GM18907 (cell line): ENCODE data around the gene PTGFRN.

Experiments
- ATAC-seq: cut with Tn5 transposase; IDR thresholded peaks from one replicate; pipeline ENCODE4 v1.9.1; 2021; ENCODE audit warnings: mild to moderate bottlenecking, moderate library complexity; ENCODE audit not compliant: unreplicated experiment

Gene PTGFRN

GRCh38 chr1:116940814-116941599 lies 31.3 kb downstream of the PTGFRN start:
- no peak for ATAC-seq

GRCh38 chr1:116941670-116942069 lies 32.0 kb downstream of the PTGFRN start:
- ATAC-seq: no peak

- no peak for ATAC-seq
Observed at GRCh38 chr1:116942344-116942743, 32.6 kb downstream of the PTGFRN start.

DNA sequence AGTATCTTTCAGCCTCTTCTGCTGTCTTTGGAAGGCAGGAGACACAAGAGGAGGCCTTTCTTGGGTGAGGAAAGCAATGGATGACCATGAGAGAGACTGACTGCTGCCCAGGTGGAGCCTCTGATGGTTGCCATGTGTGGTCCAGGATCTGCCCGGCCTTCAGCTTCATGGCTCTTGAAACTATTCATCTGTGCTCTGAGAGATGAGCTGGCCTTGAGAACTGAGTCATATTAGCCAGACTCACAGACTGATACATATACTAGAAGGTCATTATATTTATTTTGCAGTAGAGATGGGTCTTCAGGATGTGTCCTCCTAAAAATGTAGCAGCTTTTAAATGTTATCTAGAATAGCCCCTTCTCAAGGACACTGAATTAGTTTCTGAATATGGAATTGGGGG lies 33.7 kb downstream of the PTGFRN start:
- no peak for ATAC-seq

DNA sequence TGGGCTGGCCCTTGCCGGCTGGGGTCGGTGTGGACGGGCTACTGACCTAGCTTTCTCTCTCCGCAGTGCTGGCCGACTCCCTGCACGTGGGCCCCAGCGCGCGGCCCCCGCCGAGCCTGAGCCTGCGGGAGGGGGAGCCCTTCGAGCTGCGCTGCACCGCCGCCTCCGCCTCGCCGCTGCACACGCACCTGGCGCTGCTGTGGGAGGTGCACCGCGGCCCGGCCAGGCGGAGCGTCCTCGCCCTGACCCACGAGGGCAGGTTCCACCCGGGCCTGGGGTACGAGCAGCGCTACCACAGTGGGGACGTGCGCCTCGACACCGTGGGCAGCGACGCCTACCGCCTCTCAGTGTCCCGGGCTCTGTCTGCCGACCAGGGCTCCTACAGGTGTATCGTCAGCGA lies 34.9 kb downstream of the PTGFRN start:
- ATAC-seq: no peak

- no peak for ATAC-seq
Observed at GRCh38 chr1:116945421-116945820, 35.7 kb downstream of the PTGFRN start.

DNA sequence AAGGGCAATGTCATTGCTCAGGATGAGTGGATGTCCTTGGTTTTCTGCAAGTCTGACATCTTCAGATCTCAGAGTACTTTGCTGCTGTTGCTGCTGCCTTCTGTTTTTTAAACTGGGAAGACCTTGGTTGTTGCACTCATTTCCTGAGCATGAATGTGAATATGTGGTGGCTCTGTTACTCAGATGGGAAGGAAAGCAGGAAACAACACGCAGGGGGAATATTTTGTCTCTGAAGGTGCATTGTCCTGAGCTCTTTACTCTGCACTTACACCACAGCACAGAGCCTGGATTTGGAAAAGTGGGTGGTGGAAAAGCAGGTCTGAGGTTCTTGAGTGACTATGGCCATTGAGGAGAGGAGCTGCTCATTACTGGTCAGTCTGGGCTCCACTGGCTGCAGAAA lies 36.3 kb downstream of the PTGFRN start:
- ATAC-seq: no peak

DNA sequence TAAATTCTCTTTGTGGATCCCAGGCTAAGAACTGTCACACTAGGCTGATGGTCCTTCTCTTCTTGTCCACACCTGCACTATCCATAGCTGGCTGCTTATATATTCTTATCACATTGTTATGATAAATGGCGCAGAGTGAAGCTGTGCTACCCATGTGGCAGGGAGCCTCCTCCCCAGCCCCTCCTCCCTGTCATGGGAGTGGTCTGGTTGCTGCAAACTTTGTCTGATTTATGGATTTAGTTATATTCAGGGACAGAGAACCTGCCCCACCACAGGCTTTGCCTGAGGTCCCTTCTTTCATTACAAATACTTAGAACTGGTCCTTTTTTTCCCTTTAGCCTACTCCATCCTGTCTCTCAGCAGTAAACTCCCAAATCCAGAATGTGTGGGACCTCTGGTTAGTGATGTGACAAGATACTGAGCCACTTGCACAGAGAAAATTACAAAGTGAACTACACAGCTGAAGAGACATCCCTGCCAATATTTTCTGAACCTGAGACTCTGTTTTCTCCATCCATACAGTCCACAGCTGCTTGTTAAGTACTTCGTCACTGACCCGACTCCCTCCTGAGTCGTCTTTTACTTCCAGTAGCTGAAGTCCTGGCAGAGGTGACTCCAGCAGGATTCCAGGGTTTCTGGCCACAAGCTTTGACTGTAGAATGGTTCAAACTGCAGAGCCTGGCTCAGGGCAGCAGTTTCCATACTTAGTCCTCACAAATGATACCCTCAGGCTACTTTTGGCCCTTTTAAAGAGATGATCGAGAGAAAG lies 37.6 kb downstream of the PTGFRN start:
- no peak for ATAC-seq

GRCh38 chr1:116948046-116948445 lies 38.3 kb downstream of the PTGFRN start:
- no peak for ATAC-seq

DNA sequence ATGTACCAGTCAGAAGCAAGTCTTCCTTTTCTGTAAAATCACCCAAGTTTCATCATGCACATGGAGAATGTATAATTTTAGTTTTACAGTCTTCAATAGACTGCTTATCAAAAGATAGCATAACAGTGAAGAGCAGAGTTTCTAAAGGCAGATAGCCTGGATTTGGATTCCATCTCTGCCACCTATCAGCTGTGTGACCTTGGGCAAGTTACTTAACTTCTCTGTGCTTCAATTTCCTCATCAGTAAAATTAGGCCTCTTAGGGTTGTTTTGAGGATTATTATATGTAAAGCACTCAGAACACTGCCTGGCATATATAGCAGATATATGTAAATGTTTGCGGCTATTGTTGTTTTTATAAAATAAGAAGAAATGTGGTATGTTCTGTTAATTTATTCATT lies 38.9 kb downstream of the PTGFRN start:
- ATAC-seq: no peak

DNA sequence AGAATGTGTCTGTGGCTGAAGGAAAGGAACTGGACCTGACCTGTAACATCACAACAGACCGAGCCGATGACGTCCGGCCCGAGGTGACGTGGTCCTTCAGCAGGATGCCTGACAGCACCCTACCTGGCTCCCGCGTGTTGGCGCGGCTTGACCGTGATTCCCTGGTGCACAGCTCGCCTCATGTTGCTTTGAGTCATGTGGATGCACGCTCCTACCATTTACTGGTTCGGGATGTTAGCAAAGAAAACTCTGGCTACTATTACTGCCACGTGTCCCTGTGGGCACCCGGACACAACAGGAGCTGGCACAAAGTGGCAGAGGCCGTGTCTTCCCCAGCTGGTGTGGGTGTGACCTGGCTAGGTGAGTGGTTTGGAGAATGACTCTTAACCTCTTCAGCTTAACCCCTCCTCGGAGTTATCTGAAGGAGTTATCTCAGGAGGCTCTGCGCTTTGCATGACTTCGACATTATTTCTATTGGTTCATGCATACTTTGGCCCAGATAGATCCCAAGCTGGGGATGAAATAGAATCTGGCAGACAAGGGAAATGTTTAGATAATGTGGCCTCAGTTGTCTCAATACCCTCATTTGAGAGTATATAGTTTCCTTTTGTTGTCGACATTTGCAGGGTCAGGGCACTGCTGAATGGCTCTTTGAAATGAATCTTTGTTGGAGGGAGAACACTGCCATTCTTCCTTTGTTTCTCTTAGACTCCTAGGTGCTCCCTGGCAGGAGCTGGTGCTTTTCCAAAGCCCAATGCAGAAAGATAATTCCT lies 39.7 kb downstream of the PTGFRN start:
- no peak for ATAC-seq

- ATAC-seq: no peak
Observed at GRCh38 chr1:116950517-116951199, 40.9 kb downstream of the PTGFRN start.

- no peak for ATAC-seq
Observed at GRCh38 chr1:116951200-116951935, 41.7 kb downstream of the PTGFRN start.

DNA sequence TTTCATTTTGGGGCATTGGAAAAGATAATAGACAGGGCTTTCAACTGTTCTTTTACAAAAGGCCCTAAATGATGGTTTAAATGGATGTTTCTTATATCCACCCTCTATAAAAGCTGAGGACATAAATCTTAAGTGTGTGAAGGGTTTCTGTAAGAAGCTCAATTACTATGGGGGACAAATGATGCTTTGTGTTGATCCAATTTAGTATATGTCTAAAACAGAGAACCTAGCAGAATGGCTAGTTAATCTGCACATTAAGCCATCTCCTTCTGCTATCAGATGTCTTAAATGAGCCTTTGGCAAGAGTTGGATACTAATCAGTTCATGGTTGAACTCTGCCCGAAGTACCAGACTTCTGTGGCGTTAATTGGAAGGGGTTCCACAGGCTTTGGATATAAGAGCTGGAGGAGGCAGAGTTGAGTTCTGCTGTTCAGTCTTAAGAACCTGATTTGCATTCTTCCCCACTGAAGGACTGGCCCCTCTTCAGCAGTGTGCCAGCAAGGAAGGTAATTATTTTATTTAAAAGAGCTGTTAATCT lies 43.1 kb downstream of the PTGFRN start:
- ATAC-seq: no peak

GRCh38 chr1:116954440-116954839 lies 44.7 kb downstream of the PTGFRN start:
- no peak for ATAC-seq

GRCh38 chr1:116956378-116956777 lies 46.7 kb downstream of the PTGFRN start:
- no peak for ATAC-seq

DNA sequence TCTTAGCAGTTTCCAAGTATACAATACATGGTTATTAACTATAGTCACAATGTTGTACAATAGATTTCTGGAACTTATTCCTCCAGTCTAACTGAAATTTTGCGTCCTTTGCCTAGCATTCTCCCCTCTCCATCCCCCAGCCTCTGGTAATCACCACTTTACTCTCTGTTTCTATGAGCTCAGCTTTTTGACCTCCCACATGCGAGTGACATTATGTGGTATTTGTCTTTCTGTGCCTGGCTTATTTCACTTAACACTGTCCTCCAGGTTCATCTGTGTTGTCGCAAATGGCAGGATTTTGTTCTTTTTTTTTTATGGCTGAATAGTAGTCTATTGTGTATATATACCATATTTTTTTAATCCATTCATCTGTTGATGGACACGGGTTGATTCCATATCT lies 47.9 kb downstream of the PTGFRN start:
- ATAC-seq: no peak

DNA sequence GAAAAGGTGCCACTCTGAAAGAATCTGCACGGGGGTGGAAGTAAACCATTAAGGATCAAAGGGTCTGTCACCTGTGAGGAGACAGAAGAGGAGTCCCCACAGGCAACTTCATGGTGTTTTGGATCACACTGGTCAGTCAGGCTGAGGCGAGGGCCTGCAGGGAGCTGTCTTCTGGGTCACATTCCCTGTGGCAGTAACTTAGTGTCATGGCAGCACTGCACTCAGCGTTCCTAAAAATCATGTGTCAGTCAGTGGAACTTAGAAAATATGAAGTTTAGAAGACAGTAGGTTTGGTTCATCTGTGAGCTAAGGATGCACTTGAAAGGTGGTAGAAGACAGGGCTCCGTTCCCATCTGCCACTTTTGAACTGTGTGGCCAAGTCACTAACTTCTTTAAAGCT lies 48.4 kb downstream of the PTGFRN start:
- ATAC-seq: no peak

- ATAC-seq: no peak
Observed at GRCh38 chr1:116958977-116959376, 49.3 kb downstream of the PTGFRN start.

DNA sequence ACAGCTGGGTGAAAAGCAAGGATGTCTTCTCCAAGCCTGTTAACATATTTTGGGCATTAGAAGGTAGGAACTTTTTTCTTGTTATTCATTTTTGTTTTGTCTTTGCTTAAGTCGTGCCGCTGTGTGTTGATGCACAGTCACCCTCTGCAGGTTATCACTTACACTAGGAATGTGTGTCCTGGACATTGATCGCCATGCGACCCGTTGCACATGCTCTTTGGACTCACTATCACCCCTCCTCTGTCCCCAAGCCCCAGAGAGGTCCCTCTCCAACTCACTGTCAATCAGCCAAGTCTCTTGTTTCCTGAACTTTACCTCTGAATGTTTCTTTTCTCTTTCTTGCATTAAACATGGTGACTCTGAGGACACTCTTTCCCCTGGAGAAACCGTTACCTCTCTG lies 51.9 kb downstream of the PTGFRN start:
- no peak for ATAC-seq
